ENCODE data around the gene UTF1. TPM values are rescaled to one million over a fixed set of nuclear protein-coding genes. Genes with fewer than 3 reads are reported as not detected.

The UTF1 gene
- total RNA-seq, 4 donors from 2014 or later, result not detected

GRCh38 chr10:133191651-133192050 is 38.4 kb upstream of the UTF1 start:
- Histone ChIP-seq H3K27me3 (no peaks in the 10 kb centered on the region), H3K9me3 (no peaks in the 10 kb centered on the region), H3K4me3 (no peak overlapping the region), H3K36me3 (no peaks in the 10 kb centered on the region), H3K4me1 (no peaks in the 10 kb centered on the region), H3K27ac (no peak overlapping the region)
- TF ChIP-seq POLR2A (IDR thresholded peaks at IDR 0.05) (no peak), CTCF (IDR thresholded peaks at IDR 0.05) (no peak)
- DNase-seq, result no peak
- intact Hi-C loops (cut with DNase I; ENCODE audit: low total_unique reads), result no loop called here

GRCh38 chr10:133194151-133194550 is 35.9 kb upstream of the UTF1 start:
- Histone ChIP-seq H3K9me3 (no peaks in the 10 kb centered on the region), H3K4me1 (no peaks in the 10 kb centered on the region), H3K27me3 (no peaks in the 10 kb centered on the region), H3K27ac (no peak overlapping the region), H3K36me3 (no peaks in the 10 kb centered on the region), H3K4me3 (no peak overlapping the region)
- intact Hi-C loops (cut with DNase I; ENCODE audit: low total_unique reads), result no loop called here
- TF ChIP-seq CTCF (IDR thresholded peaks at IDR 0.05) (no peak), POLR2A (IDR thresholded peaks at IDR 0.05) (no peak)
- DNase-seq, result no peak

- H3K27ac ChIP-seq, result no peak overlapping the region
- H3K27me3 ChIP-seq, result no peaks in the 10 kb centered on the region
- H3K4me1 ChIP-seq, result no peaks in the 10 kb centered on the region
- no peak for DNase-seq
- intact Hi-C loops (cut with DNase I; ENCODE audit: low total_unique reads), result no loop called here
- TF ChIP-seq CTCF (IDR thresholded peaks at IDR 0.05), result no peak
- TF ChIP-seq POLR2A (IDR thresholded peaks at IDR 0.05), result no peak
- no peak overlapping the region for H3K4me3 ChIP-seq
- no peaks in the 10 kb centered on the region for H3K36me3 ChIP-seq
- H3K9me3 ChIP-seq, result no peaks in the 10 kb centered on the region
These were observed 34.9 kb upstream of the UTF1 start for GRCh38 chr10:133195096-133195495.

- intact Hi-C loops (cut with DNase I; ENCODE audit: low total_unique reads), result no loop called here
- Histone ChIP-seq H3K27me3 (no peaks in the 10 kb centered on the region), H3K4me1 (no peaks in the 10 kb centered on the region), H3K9me3 (no peaks in the 10 kb centered on the region), H3K4me3 (no peak overlapping the region), H3K27ac (no peak overlapping the region), H3K36me3 (no peaks in the 10 kb centered on the region)
- TF ChIP-seq POLR2A (IDR thresholded peaks at IDR 0.05) (no peak), CTCF (IDR thresholded peaks at IDR 0.05) (no peak)
- DNase-seq, result no peak
These were observed 34.4 kb upstream of the UTF1 start for GRCh38 chr10:133195611-133196010.

- Histone ChIP-seq H3K9me3 (no peaks in the 10 kb centered on the region), H3K4me3 (no peak overlapping the region), H3K36me3 (no peaks in the 10 kb centered on the region), H3K4me1 (no peaks in the 10 kb centered on the region), H3K27me3 (no peaks in the 10 kb centered on the region), H3K27ac (no peak overlapping the region)
- no peak for TF ChIP-seq POLR2A (IDR thresholded peaks at IDR 0.05)
- DNase-seq, result no peak
- intact Hi-C loops (cut with DNase I; ENCODE audit: low total_unique reads), result no loop called here
These were observed 33.6 kb upstream of the UTF1 start for GRCh38 chr10:133196221-133196915.

All from uterus (tissue), 4 donors.